ENCODE measurements around the gene AGAP5.

The AGAP5 gene

GRCh38 chr10:73653701-73654100 is 44.2 kb downstream of the AGAP5 start:
- no peak for DNase-seq (ENCODE audit: low read depth in 2 of 2)

GRCh38 chr10:73653195-73653594 is 44.7 kb downstream of the AGAP5 start:
- no peak for DNase-seq (ENCODE audit: low read depth in 2 of 2)

GRCh38 chr10:73650537-73651331 is 47.2 kb downstream of the AGAP5 start:
- DNase-seq (ENCODE audit: low read depth in 2 of 2): no peak

GRCh38 chr10:73649876-73650536 is 47.9 kb downstream of the AGAP5 start:
- no peak for DNase-seq (ENCODE audit: low read depth in 2 of 2)

GRCh38 chr10:73648975-73649829 is 48.7 kb downstream of the AGAP5 start:
- DNase-seq (ENCODE audit: low read depth in 2 of 2): no peak

- DNase-seq (ENCODE audit: low read depth in 2 of 2): no peak
Observed at GRCh38 chr10:73647875-73648651, 49.8 kb downstream of the AGAP5 start.

- DNase-seq (ENCODE audit: low read depth in 2 of 2): peak in 1 of 2 donors; percentile 20
Observed at GRCh38 chr10:73647211-73647874, 50.6 kb downstream of the AGAP5 start.

GRCh38 chr10:73646598-73647041 is 51.3 kb downstream of the AGAP5 start:
- DNase-seq (ENCODE audit: low read depth in 2 of 2): no peak

- DNase-seq (ENCODE audit: low read depth in 2 of 2): no peak
Observed at GRCh38 chr10:73645251-73645650, 52.7 kb downstream of the AGAP5 start.

- no peak for DNase-seq (ENCODE audit: low read depth in 2 of 2)
Observed at GRCh38 chr10:73644767-73645166, 53.1 kb downstream of the AGAP5 start.

- DNase-seq (ENCODE audit: low read depth in 2 of 2): no peak
Observed at GRCh38 chr10:73644015-73644743, 53.7 kb downstream of the AGAP5 start.

GRCh38 chr10:73643362-73643761 is 54.5 kb downstream of the AGAP5 start:
- DNase-seq (ENCODE audit: low read depth in 2 of 2): no peak

GRCh38 chr10:73641328-73642060 is 56.4 kb downstream of the AGAP5 start, which contains the start of gene MYOZ1:
TSS of gene MYOZ1 (minus strand) at chr10:73641474. CDS start at chr10:73640017, 1,457 bp downstream.
- DNase-seq (ENCODE audit: low read depth in 2 of 2): no peak

- DNase-seq (ENCODE audit: low read depth in 2 of 2): no peak
Observed at GRCh38 chr10:73639286-73639685, 58.6 kb downstream of the AGAP5 start.

GRCh38 chr10:73635781-73636180 is 62.1 kb downstream of the AGAP5 start:
- no peak for DNase-seq (ENCODE audit: low read depth in 2 of 2)

GRCh38 chr10:73634421-73634820 is 63.5 kb downstream of the AGAP5 start:
- DNase-seq (ENCODE audit: low read depth in 2 of 2): no peak

- DNase-seq (ENCODE audit: low read depth in 2 of 2): no peak
Observed at GRCh38 chr10:73629165-73629564, 68.7 kb downstream of the AGAP5 start.

- no peak for DNase-seq (ENCODE audit: low read depth in 2 of 2)
Observed at GRCh38 chr10:73628405-73628804, 69.5 kb downstream of the AGAP5 start.

- no peak for DNase-seq (ENCODE audit: low read depth in 2 of 2)
Observed at GRCh38 chr10:73627300-73627699, 70.6 kb downstream of the AGAP5 start.

Data from stimulated activated CD8-positive, alpha-beta memory T cell treated with anti-CD3 and anti-CD28 coated beads, Interleukin-2, amount 100 ng/mL, for 48 hours (primary cell).